MM.1S (cell line): ENCODE results near the gene TCF21.

Source experiments
- DNase-seq: peaks from one replicate; pipeline ENCODE4 v3.0.0-alpha.2; 2015
- H2AFZ ChIP-seq: fragments of 300-600 bp; sonication (generic); 2 replicates; pipeline ENCODE4 v1.6.0; 2016; ENCODE audit warnings: antibody characterized with exemption, low read length
- H3F3A ChIP-seq: fragments of 300-600 bp; sonication (generic); 2 replicates; pipeline ENCODE4 v1.6.1; 2016; ENCODE audit warnings: mild to moderate bottlenecking, antibody characterized with exemption, low read length, moderate library complexity, mixed read lengths; ENCODE audit not compliant: insufficient read depth
- H3K27ac ChIP-seq: fragments of 300-600 bp; sonication (generic); 2 replicates; pipeline ENCODE4 v1.5.1; 2016; ENCODE audit warnings: mild to moderate bottlenecking, low read length
- H3K27me3 ChIP-seq: fragments of 300-600 bp; sonication (generic); replicated peaks from 2 replicates; pipeline ENCODE4 v1.6.0; 2016; ENCODE audit warnings: low read length; ENCODE audit not compliant: insufficient read depth
- H3K36me3 ChIP-seq: fragments of 300-600 bp; sonication (generic); replicated peaks from 2 replicates; pipeline ENCODE4 v1.6.1; 2016; ENCODE audit warnings: mild to moderate bottlenecking, low read length, mixed read lengths; ENCODE audit not compliant: insufficient read depth
- H3K4me1 ChIP-seq: fragments of 300-600 bp; sonication (generic); 2 replicates; pipeline ENCODE4 v1.6.1; 2016; ENCODE audit warnings: low read length, mixed read lengths
- H3K4me2 ChIP-seq: fragments of 300-600 bp; sonication (generic); 2 replicates; pipeline ENCODE4 v1.6.0; 2016; ENCODE audit warnings: low read depth, low read length
- H3K4me3 ChIP-seq: fragments of 300-600 bp; sonication (generic); 2 replicates; pipeline ENCODE4 v1.5.1; 2016; ENCODE audit warnings: low read length, mixed read lengths
- H3K79me2 ChIP-seq: fragments of 300-600 bp; sonication (generic); 2 replicates; pipeline ENCODE4 v1.6.1; 2016; ENCODE audit warnings: mixed run types, low read length, mixed read lengths
- H3K9ac ChIP-seq: fragments of 300-600 bp; sonication (generic); 2 replicates; pipeline ENCODE4 v1.6.1; 2016; ENCODE audit warnings: low read length, mixed read lengths
- H3K9me2 ChIP-seq: fragments of 300-600 bp; sonication (generic); replicated peaks from 2 replicates; pipeline ENCODE4 v1.6.1; 2016; ENCODE audit warnings: mild to moderate bottlenecking, low read length, mixed read lengths; ENCODE audit not compliant: insufficient read depth
- H3K9me3 ChIP-seq: fragments of 300-600 bp; sonication (generic); replicated peaks from 2 replicates; pipeline ENCODE4 v1.6.1; 2016; ENCODE audit warnings: mild to moderate bottlenecking, low read length, mixed read lengths; ENCODE audit not compliant: insufficient read depth
- H4K20me1 ChIP-seq: fragments of 300-600 bp; sonication (generic); 2 replicates; pipeline ENCODE4 v1.6.1; 2016; ENCODE audit warnings: mild to moderate bottlenecking, low read length, moderate library complexity, mixed read lengths; ENCODE audit not compliant: insufficient read depth
- CTCF ChIP-seq: fragments of 300-600 bp; sonication (generic); IDR thresholded peaks from 2 replicates; pipeline ENCODE4 v1.5.1; 2016; ENCODE audit warnings: antibody characterized with exemption, low read length, mixed read lengths
- EZH2 ChIP-seq: fragments of 300-600 bp; sonication (generic); optimal IDR thresholded peaks from 2 replicates; pipeline ENCODE3; 2017; ENCODE audit warnings: low read depth, mild to moderate bottlenecking, antibody characterized with exemption, low read length, mixed read lengths
- EZH2phosphoT487 ChIP-seq: fragments of 300-600 bp; sonication (generic); IDR thresholded peaks from 2 replicates; pipeline ENCODE4 v1.6.1; 2018; ENCODE audit warnings: antibody characterized with exemption, low read length

The TCF21 gene

DNA sequence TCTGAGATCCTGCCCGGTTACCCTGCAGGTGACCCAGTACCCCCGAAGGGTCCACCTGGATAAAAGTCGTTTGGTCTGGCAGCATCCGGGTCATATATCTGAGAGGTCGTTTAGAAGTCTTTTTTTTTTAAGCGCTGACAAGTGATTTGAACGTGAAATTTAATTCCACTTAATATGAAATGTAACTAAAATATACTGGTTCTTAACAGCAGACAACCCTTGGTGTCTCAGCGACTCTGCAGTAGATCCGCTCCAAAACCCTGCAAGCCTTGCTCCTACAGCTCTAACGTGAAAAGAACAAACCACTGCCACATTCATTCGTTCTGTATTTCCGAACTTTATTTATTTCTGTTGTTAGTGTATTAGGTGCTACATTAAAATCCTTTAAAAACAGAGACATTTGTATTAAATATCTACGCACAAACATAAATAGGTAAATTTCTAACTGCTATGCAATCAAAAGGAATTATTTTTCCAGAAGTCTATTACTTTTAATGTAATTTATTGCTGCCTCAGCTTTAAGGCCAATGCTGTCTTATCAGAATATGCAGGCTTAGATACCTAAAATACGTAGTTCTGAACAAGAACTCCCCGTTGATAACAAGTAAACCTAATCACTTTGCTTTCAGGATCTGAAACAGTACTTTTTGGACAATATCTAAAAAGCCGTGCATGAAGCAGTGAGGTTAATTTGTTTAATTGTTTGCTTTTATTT lies 33.5 kb upstream of the TCF21 start:
- no peaks in the 10 kb centered on the region for H4K20me1 ChIP-seq
- no peak overlapping the region for H3K27ac ChIP-seq
- no peaks in the 10 kb centered on the region for H3K9me2 ChIP-seq
- DNase-seq = no peak
- H3K4me1 ChIP-seq = no peaks in the 10 kb centered on the region
- no peaks in the 10 kb centered on the region for H3K79me2 ChIP-seq
- peak overlapping the region; percentile 38 for H2AFZ ChIP-seq
- no peak overlapping the region; the same call in 1 of the 2 replicates for H3K9ac ChIP-seq
- no peaks in the 10 kb centered on the region for H3K27me3 ChIP-seq
- H3F3A ChIP-seq = no peaks in the 10 kb centered on the region
- no peaks in the 10 kb centered on the region for H3K9me3 ChIP-seq
- no peaks in the 10 kb centered on the region for H3K36me3 ChIP-seq
- TF ChIP-seq EZH2 (no peak), CTCF (no peak; the same call in 1 of the 2 replicates), EZH2phosphoT487 (no peak)
- peak overlapping the region; percentile 54; the same call in 1 of the 2 replicates for H3K4me2 ChIP-seq
- peak overlapping the region; percentile 51 for H3K4me3 ChIP-seq

DNA sequence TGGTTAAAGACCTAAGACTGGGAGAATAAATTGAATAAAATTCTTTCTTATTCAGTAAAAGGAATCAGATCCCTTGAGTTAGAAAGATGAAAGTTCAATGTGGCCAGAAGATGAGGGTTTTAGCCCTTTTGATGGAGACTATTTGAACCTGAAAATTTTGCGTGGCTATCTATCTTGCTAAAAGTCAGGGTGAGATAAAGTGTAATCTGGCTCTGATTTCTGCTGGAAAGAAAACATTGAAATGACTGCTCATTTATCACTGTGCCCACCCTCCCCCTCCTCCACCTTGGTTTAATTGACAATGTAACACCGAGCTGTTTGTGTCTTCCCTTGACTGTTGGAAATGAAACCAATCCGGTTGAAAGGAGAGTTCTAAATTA lies 32.9 kb upstream of the TCF21 start:
- no peak overlapping the region for H2AFZ ChIP-seq
- H4K20me1 ChIP-seq = no peaks in the 10 kb centered on the region
- DNase-seq = no peak

GRCh38 chr6:133856911-133857310 lies 32.0 kb upstream of the TCF21 start:
- no peaks in the 10 kb centered on the region for H3K27me3 ChIP-seq
- no peaks in the 10 kb centered on the region for H4K20me1 ChIP-seq
- no peak overlapping the region for H3K9ac ChIP-seq
- no peak overlapping the region for H3K27ac ChIP-seq
- H2AFZ ChIP-seq = no peak overlapping the region
- H3K4me1 ChIP-seq = no peaks in the 10 kb centered on the region
- no peaks in the 10 kb centered on the region for H3K9me3 ChIP-seq
- no peak overlapping the region for H3K4me3 ChIP-seq
- TF ChIP-seq EZH2 (no peak), CTCF (no peak), EZH2phosphoT487 (no peak)
- H3K79me2 ChIP-seq = no peaks in the 10 kb centered on the region
- H3K9me2 ChIP-seq = no peaks in the 10 kb centered on the region
- no peak for DNase-seq
- no peaks in the 10 kb centered on the region for H3F3A ChIP-seq
- no peaks in the 10 kb centered on the region for H3K36me3 ChIP-seq
- H3K4me2 ChIP-seq = no peak overlapping the region

More for the DNA sequence above, 32.9 kb upstream of the TCF21 start:
- no peaks in the 10 kb centered on the region for H3K9me2 ChIP-seq
- H3K4me3 ChIP-seq = no peak overlapping the region
- H3K27ac ChIP-seq = no peak overlapping the region
- no peaks in the 10 kb centered on the region for H3K36me3 ChIP-seq
- no peak for TF ChIP-seq EZH2
- TF ChIP-seq CTCF = no peak
- TF ChIP-seq EZH2phosphoT487 = no peak
- H3F3A ChIP-seq = no peaks in the 10 kb centered on the region
- H3K9ac ChIP-seq = no peak overlapping the region
- H3K27me3 ChIP-seq = no peaks in the 10 kb centered on the region
- H3K79me2 ChIP-seq = no peaks in the 10 kb centered on the region
- H3K9me3 ChIP-seq = no peaks in the 10 kb centered on the region
- no peaks in the 10 kb centered on the region for H3K4me1 ChIP-seq
- no peak overlapping the region for H3K4me2 ChIP-seq
